Immature natural killer cell (primary cell): ENCODE results near the gene CYP2S1. TPM values are rescaled to one million over a fixed set of nuclear protein-coding genes. Genes with fewer than 3 reads are reported as not detected.
"Not testable (repeated sequence)": the region's sequence is repeated elsewhere in the genome, so short reads cannot be mapped to it uniquely, and the experiment has no call there.

Experiments
- DNase-seq, 3 donors: peaks; one replicate each; pipeline ENCODE4 v3.0.0; 2022; ENCODE audit warnings: mixed read lengths in 1 of 3
- H3K27ac Mint-ChIP-seq, 6 donors: one replicate each; pipeline ENCODE4 v1.8.0; 2020; ENCODE audit warnings: mixed read lengths in 6 of 6, mild to moderate bottlenecking in 5 of 6, inconsistent platforms in 4 of 6, moderate library complexity in 3 of 6
- H3K27me3 Mint-ChIP-seq, 3 donors: one replicate each; pipeline ENCODE4 v1.8.0; 2020 to 2021; ENCODE audit warnings: low read depth in 3 of 3, mild to moderate bottlenecking in 3 of 3, mixed read lengths in 3 of 3, moderate library complexity in 3 of 3, inconsistent platforms in 1 of 3
- H3K36me3 Mint-ChIP-seq, 3 donors: one replicate each; pipeline ENCODE4 v1.8.0; 2020; ENCODE audit warnings: mixed read lengths in 3 of 3, inconsistent platforms in 2 of 3, mild to moderate bottlenecking in 2 of 3
- H3K4me1 Mint-ChIP-seq, 2 donors: one replicate each; pipeline ENCODE4 v1.8.0; 2020; ENCODE audit warnings: inconsistent platforms in 2 of 2, mild to moderate bottlenecking in 2 of 2, mixed read lengths in 2 of 2, moderate library complexity in 1 of 2
- H3K4me3 Mint-ChIP-seq, 5 donors: one replicate each; pipeline ENCODE4 v1.8.0; 2020; ENCODE audit warnings: mild to moderate bottlenecking in 5 of 5, mixed read lengths in 5 of 5, inconsistent platforms in 3 of 5, moderate library complexity in 3 of 5
- H3K9me3 Mint-ChIP-seq, 6 donors: one replicate each; pipeline ENCODE4 v1.8.0; 2020; ENCODE audit warnings: mild to moderate bottlenecking in 6 of 6, mixed read lengths in 6 of 6, inconsistent platforms in 4 of 6, moderate library complexity in 3 of 6
- polyA plus RNA-seq, 3 donors: library from polyadenylated mRNA; unstranded; fragments of 300-500 nt; fragmentation: Illumina TruSeq; gene quantifications; one replicate each; pipeline ENCODE4 v1.2.3, GENCODE V29; 2021

Gene CYP2S1
- 1 to 10 TPM in 1 of 3 donors, under 1 TPM in 1, not detected in 1; 0.17 to 1.4 TPM for polyA plus RNA-seq

GRCh38 chr19:41192574-41193429 lies at the start of gene CYP2S1:
Gene CYP2S1, plus strand, starts transcription at chr19:41193219. Its CDS starts 46 bp downstream, at chr19:41193265.
- H3K9me3 Mint-ChIP-seq = no peaks in the 10 kb centered on the region
- no peak for DNase-seq
- peaks cover 9 to 20% (median 12%) of the 10 kb centered on the region in 3 donors for H3K27me3 Mint-ChIP-seq
- peak within 1 kb of the TSS in 1 of 5 donors; percentile 40 for H3K4me3 Mint-ChIP-seq
- peaks cover 0 to 2% of the 10 kb centered on the region in 2 donors for H3K4me1 Mint-ChIP-seq
- peak within 1 kb of the TSS in 1 of 6 donors; percentile 76 for H3K27ac Mint-ChIP-seq
- H3K36me3 Mint-ChIP-seq = no peaks in the 10 kb centered on the region

DNA sequence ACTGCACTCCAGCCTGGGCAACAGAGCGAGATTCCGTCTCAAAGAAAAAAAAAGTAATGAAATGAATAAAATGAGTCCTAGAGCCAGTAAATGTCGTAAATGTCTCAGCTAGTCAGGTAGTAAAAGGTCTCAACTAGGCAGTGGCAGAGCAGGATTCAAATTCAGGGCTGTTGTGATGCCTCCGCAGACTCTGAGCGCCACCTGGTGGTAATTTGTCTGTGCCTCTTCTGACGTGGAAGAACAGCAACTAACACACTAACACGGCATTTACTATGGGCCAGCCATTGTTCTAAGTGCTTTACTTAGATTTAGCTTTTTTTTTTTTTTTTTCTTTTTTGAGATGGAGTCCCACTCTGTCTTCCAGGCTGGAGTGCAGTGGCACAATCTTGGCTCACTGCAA lies 48.6 kb upstream of the CYP2S1 start:
- Mint-ChIP-seq H3K27ac (peak overlapping the region in 2 of 6 donors; percentile 54 to 64), H3K9me3 (no peaks in the 10 kb centered on the region), H3K4me3 (no peak overlapping the region), H3K4me1 (no peaks in the 10 kb centered on the region), H3K36me3 (no peaks in the 10 kb centered on the region), H3K27me3 (peaks cover 4 to 10% (median 9%) of the 10 kb centered on the region in 3 donors)
- peak; percentile 79 to 86 (median 82) for DNase-seq

DNA sequence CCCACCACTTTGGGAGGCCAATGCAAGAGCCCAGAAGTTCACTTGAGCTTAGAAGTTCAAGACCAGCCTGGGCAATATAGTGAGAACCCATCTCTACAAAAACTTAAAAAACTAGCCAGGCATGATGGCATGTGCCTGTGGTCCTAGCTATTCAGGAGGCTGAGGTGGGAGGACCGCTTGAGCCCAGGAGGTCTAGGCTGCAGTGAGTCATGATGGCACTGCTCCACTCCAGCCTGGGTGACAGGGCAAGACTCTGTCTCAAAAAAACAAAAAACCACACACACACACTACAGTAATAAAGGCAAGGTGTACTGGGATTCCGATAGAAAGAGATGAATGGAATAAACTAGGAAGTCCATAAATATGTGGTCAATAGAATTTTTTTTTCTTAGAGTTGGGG lies 43.2 kb upstream of the CYP2S1 start:
- no peak for DNase-seq
- Mint-ChIP-seq H3K27me3 (peaks cover 3 to 12% (median 6%) of the 10 kb centered on the region in 3 donors), H3K4me1 (no peaks in the 10 kb centered on the region), H3K4me3 (no peak overlapping the region), H3K36me3 (no peaks in the 10 kb centered on the region), H3K9me3 (no peaks in the 10 kb centered on the region), H3K27ac (no peak overlapping the region)

GRCh38 chr19:41150986-41151385 lies 42.0 kb upstream of the CYP2S1 start:
- not testable (repeated sequence) for H3K4me1 Mint-ChIP-seq, DNase-seq, H3K27ac Mint-ChIP-seq, H3K36me3 Mint-ChIP-seq, H3K4me3 Mint-ChIP-seq, H3K9me3 Mint-ChIP-seq
- peaks cover 3 to 12% (median 5%) of the 10 kb centered on the region in 3 donors for H3K27me3 Mint-ChIP-seq

- Mint-ChIP-seq H3K4me3 (no peak overlapping the region), H3K27ac (no peak overlapping the region), H3K27me3 (peaks cover 0 to 5% (median 5%) of the 10 kb centered on the region in 3 donors), H3K4me1 (no peaks in the 10 kb centered on the region), H3K36me3 (no peaks in the 10 kb centered on the region), H3K9me3 (no peaks in the 10 kb centered on the region)
- DNase-seq = no peak
Observed at GRCh38 chr19:41154060-41154459, 39.0 kb upstream of the CYP2S1 start.

DNA sequence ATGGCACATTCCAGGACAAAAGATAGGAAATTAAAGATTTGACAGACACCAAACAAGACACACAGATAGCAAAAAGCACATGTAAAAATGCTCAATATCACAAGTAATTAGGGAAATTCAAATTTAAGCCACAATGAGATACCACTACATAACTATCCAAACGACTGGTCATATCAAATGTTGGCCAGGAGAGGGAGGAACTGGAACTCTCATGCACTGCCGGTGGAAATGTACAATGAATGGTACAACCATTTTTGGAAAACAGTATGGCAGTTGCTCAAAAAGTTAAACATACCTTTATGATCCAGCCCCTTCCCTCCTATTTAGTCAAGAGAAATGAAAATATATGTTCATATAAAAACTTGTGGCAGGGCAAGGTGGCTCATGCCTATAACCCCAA lies 36.8 kb upstream of the CYP2S1 start:
- Mint-ChIP-seq H3K27ac (no peak overlapping the region), H3K9me3 (no peaks in the 10 kb centered on the region), H3K36me3 (no peaks in the 10 kb centered on the region), H3K4me3 (no peak overlapping the region), H3K27me3 (peaks cover 0 to 2% (median 0%) of the 10 kb centered on the region in 3 donors), H3K4me1 (no peaks in the 10 kb centered on the region)
- no peak for DNase-seq

- peaks cover 0 to 2% (median 0%) of the 10 kb centered on the region in 3 donors for H3K27me3 Mint-ChIP-seq
- H3K27ac Mint-ChIP-seq = peak overlapping the region in 1 of 6 donors; percentile 31
- DNase-seq = no peak
- no peaks in the 10 kb centered on the region for H3K9me3 Mint-ChIP-seq
- no peak overlapping the region for H3K4me3 Mint-ChIP-seq
- no peaks in the 10 kb centered on the region for H3K4me1 Mint-ChIP-seq
- H3K36me3 Mint-ChIP-seq = no peaks in the 10 kb centered on the region
Observed at GRCh38 chr19:41159881-41160280, 33.1 kb upstream of the CYP2S1 start.

- Mint-ChIP-seq H3K36me3 (no peaks in the 10 kb centered on the region), H3K27me3 (peaks cover 0 to 3% (median 0%) of the 10 kb centered on the region in 3 donors), H3K9me3 (no peaks in the 10 kb centered on the region), H3K4me3 (no peak overlapping the region), H3K4me1 (no peaks in the 10 kb centered on the region), H3K27ac (peak overlapping the region in 1 of 6 donors; percentile 17)
- no peak for DNase-seq
Observed at GRCh38 chr19:41161903-41162302, 31.1 kb upstream of the CYP2S1 start.

DNA sequence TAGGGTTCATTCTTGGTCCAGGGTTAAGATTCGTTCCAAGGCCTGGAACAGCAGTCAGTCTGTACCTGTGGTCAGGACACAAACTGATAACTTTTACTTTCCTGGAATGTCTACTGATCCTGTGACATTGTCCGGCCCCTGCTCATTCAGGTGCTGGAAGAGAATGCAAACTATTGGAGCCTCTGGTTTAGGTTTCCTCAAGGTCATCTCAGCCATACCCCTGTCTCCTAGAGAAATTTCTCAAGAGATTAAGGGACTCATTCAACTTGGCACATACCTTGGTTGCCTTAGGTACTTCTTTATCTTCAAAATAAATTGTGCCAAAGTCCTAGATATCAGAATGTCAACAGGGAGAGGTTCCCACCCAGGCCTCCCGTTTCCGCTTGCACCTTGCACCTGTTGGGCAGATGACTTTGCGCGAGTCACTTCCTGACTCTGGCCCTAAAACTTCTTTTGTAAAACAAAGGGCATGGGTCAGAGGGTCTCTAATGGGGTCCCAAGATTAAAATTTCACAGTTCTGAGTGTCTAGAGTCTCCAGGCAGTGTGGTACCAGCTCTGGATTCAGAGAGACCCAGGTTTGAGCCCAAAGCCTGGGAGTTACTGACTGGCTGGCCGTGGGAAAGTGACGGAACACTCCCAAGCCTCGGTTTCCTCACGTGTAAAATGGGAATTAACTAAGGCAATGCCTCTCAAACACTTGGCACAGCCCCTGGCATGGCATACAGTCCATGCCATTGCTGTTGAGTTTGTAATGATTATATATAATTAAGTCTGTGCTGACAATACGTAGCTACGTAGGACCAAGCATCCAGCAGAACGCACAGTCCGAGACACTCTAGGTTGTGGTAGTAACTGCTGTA lies 25.8 kb upstream of the CYP2S1 start:
- H3K27me3 Mint-ChIP-seq = peaks cover 0 to 6% (median 0%) of the 10 kb centered on the region in 3 donors
- no peak for DNase-seq
- H3K4me1 Mint-ChIP-seq = no peaks in the 10 kb centered on the region
- no peaks in the 10 kb centered on the region for H3K9me3 Mint-ChIP-seq
- no peak overlapping the region for H3K27ac Mint-ChIP-seq
- no peaks in the 10 kb centered on the region for H3K36me3 Mint-ChIP-seq
- no peak overlapping the region for H3K4me3 Mint-ChIP-seq

- H3K27ac Mint-ChIP-seq = no peak overlapping the region
- no peak overlapping the region for H3K4me3 Mint-ChIP-seq
- H3K27me3 Mint-ChIP-seq = peaks cover 4 to 6% (median 6%) of the 10 kb centered on the region in 3 donors
Observed at GRCh38 chr19:41172297-41173164, 20.5 kb upstream of the CYP2S1 start.

DNA sequence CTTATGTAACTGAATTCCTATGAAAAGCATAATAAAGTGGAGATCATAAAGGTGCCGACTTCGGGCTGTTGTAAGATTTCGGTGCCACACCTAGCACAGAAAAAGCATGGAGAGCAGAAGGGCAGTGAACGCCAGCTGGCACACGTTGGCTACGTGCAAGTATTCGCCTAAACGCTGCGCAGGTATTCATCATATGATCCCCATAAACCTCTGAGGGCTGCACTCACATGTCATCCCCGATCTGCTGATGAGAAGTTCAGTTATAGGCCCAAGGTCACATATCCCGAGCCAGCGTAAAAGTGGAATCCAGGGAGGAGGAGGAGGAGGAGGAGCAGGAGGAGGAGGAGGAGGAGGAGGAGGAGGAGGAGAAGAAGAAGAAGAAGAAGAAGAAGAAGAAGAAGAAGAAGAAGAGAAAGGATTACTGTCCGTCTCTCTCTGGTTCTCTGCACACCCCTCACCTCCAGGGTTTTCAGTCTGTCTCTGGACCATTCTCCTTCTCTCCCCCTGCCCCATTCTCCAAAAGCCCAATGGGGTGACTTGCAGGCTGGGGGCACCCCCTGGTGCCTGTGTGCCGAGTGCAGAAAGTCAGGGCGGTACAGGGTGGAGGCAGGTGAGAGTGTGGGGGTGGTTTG lies 18.6 kb upstream of the CYP2S1 start:
- no peak for DNase-seq
- no peak overlapping the region for H3K27ac Mint-ChIP-seq
- peaks cover 4 to 8% (median 8%) of the 10 kb centered on the region in 3 donors for H3K27me3 Mint-ChIP-seq
- H3K4me3 Mint-ChIP-seq = no peak overlapping the region
- H3K36me3 Mint-ChIP-seq = no peaks in the 10 kb centered on the region
- peaks cover 0 to 3% (median 0%) of the 10 kb centered on the region in 6 donors for H3K9me3 Mint-ChIP-seq
- peaks cover 0 to 1% of the 10 kb centered on the region in 2 donors for H3K4me1 Mint-ChIP-seq

More at GRCh38 chr19:41172297-41173164, 20.5 kb upstream of the CYP2S1 start:
- no peak for DNase-seq
- Mint-ChIP-seq H3K9me3 (peaks cover 0 to 3% (median 0%) of the 10 kb centered on the region in 6 donors), H3K36me3 (no peaks in the 10 kb centered on the region), H3K4me1 (peaks cover 0 to 1% of the 10 kb centered on the region in 2 donors)

DNA sequence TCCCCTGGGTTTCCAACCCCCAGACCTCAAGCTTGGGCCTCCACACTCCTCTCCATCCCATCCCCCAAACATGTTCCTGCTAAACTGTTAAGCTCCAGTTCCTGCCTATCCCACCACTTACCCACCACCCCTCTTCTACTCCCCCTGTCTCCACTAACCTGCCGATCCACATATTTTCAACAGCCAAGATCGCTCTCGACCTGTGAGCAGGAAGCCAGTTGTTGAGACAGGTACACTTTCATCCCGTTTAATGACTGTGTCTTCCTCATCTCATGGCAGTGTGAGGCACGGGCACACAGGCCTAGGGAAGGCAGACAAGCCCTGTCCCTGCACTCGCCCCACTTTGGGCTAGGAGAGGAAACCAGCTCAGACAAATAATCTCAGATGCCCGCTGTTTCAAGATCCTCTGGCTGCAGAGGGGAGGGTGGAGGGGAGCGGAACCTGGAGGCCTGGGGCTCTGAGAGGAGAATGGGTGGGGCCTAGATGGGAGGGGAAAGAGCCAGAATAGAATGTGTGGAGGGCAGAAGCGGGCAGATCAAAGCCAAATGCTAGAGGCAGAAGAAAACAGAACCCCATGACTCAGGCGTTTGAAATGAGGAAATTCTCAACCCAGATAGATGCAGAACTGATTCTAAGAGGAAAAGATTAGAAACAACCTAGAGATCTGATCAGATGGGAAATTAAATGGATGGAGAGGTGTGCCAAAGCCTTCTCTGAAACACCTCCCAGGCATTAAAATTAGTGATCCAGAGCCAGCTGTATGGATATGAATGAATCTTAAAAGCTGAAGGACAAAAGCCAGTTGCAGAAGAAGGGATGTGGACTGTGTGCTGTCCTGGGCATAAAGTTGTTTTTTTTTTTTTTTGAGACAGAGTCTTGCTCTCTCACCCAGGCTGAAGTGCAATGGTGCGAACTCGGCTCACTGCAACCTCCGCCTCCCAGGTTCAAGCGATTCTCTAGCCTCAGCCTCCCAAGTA lies 16.9 kb upstream of the CYP2S1 start:
- Mint-ChIP-seq H3K36me3 (no peaks in the 10 kb centered on the region), H3K27me3 (peaks cover 4 to 8% (median 8%) of the 10 kb centered on the region in 3 donors), H3K4me3 (no peak overlapping the region), H3K27ac (no peak overlapping the region), H3K9me3 (peaks cover 0 to 3% (median 0%) of the 10 kb centered on the region in 6 donors), H3K4me1 (peaks cover 0 to 1% of the 10 kb centered on the region in 2 donors)
- no peak for DNase-seq
